ENCODE results near the gene UNG.

UNG gene

DNA sequence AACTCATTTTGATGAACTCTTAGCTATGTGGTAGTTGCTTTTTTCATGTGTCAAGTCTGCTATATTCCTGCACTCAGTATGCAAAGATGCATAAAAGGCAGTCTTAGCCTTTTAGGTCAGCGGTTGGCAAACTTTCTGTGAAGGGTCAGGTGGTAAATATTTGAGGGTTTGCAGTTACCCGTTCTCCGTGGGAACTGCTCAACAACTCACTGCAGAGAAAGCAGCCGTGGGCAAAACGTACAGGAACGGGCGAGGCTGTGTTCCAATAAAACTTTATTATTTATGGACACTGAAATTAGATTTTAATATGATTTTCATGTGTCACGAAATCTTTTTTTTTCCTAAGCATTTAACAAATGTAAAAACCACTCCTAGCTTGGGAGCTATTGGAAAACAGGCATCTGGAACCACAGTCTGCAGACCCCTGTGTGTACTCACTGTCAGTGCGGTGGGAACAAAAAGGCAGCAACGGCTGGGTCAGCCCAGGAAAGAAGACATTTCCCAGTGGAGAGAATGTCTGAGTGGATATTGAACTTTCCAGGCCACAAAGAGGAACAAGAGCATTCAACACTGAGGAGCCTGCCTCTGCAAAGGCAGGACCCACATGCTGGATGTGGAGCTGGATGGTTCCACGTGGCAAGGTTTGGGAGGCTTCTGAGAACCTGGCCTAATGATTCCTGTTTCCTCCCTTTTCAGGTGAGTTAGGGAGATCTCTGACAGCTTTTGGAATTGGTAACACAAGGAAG is 15.5 kb downstream of the UNG start:
- WGBS (ENCODE audit: extremely low coverage, insufficient coverage, low lambda C conversion rate), result no CpG with 5 or more reads among the region's 11 CpGs
- no peak overlapping the region for H3K56ac ChIP-seq (ENCODE audit: low read length)

DNA sequence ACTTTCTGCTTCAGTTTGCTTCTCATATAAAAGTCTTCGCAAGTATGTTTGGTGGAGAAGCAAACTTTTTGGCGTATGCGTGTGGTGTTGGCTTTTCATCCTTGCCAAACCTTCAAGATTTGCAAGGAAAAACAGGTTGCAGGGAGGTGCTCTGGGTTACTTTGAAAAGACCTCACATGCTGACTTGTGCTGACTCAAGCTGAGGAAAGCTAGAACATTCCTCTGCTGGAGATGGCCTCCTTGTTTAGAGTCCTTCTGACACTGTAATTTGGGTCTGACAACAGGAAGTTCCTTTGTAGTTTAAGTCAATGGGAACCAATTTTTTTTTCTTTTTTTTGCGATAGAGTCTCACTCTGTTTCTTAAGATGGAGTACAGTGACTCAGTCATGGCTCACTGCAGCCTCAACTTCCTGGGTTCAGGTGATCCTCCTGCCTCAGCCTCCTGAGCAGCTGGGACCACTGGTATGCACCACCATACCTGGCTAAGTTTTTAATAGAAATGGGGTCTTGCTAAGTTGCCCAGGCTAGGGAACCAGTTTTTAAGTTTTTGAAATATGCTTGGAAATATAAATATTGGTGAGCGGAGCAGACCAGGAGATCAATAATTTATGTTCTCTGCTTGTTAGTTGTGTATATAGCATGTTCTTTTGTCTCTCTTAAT is 16.4 kb downstream of the UNG start:
- H3K79me1 ChIP-seq (ENCODE audit: low read length), result no peaks in the 10 kb centered on the region
- no peak overlapping the region for H3K9ac ChIP-seq (ENCODE audit: low read length)
- no peaks in the 10 kb centered on the region for H3K79me2 ChIP-seq (ENCODE audit: control insufficient read depth, insufficient read depth, low read length)
- no peak overlapping the region for H2BK120ac ChIP-seq (ENCODE audit: low read depth, low read length)
- peaks cover 3% of the 10 kb centered on the region for H3K36me3 ChIP-seq (ENCODE audit: control insufficient read depth, insufficient read depth, low read length)
- no peak for DNase-seq
- no peak overlapping the region for H3K4me2 ChIP-seq (ENCODE audit: low read length)
- no peak overlapping the region for H2BK15ac ChIP-seq (replicated peaks; ENCODE audit: low read depth)
- H4K5ac ChIP-seq (ENCODE audit: low read length), result no peak overlapping the region
- H2BK5ac ChIP-seq (ENCODE audit: low read length), result no peak overlapping the region
- H3K27ac ChIP-seq (ENCODE audit: low read depth, low read length), result no peak overlapping the region
- H3K4me1 ChIP-seq (ENCODE audit: control insufficient read depth, low read depth, low read length), result no peaks in the 10 kb centered on the region
- no peak overlapping the region for H3K56ac ChIP-seq (ENCODE audit: low read length)
- WGBS (ENCODE audit: extremely low coverage, insufficient coverage, low lambda C conversion rate), result no CpG with 5 or more reads among the region's 5 CpGs
- H3K23ac ChIP-seq (ENCODE audit: low read length), result no peak overlapping the region
- H3K27me3 ChIP-seq (ENCODE audit: insufficient read depth, low read length, poor library complexity), result no peaks in the 10 kb centered on the region
- H3K4me3 ChIP-seq (ENCODE audit: low read length), result no peak overlapping the region
- no peak overlapping the region for H2AK5ac ChIP-seq (ENCODE audit: low read length)
- H4K8ac ChIP-seq (ENCODE audit: low read depth, low read length), result no peak overlapping the region
- no peak overlapping the region for H3K18ac ChIP-seq (ENCODE audit: low read length)
- no peak overlapping the region for H3K4ac ChIP-seq (ENCODE audit: low read depth, low read length)

More for the DNA sequence above, 15.5 kb downstream of the UNG start:
- DNase-seq, result no peak
- Histone ChIP-seq H2BK120ac (ENCODE audit: low read depth, low read length) (no peak overlapping the region), H3K4me1 (ENCODE audit: control insufficient read depth, low read depth, low read length) (no peaks in the 10 kb centered on the region), H4K8ac (ENCODE audit: low read depth, low read length) (no peak overlapping the region), H4K5ac (ENCODE audit: low read length) (no peak overlapping the region), H3K79me2 (ENCODE audit: control insufficient read depth, insufficient read depth, low read length) (no peaks in the 10 kb centered on the region), H3K27me3 (ENCODE audit: insufficient read depth, low read length, poor library complexity) (no peaks in the 10 kb centered on the region), H3K79me1 (ENCODE audit: low read length) (no peaks in the 10 kb centered on the region), H3K4ac (ENCODE audit: low read depth, low read length) (no peak overlapping the region), H2AK5ac (ENCODE audit: low read length) (no peak overlapping the region), H3K4me2 (ENCODE audit: low read length) (no peak overlapping the region), H3K9ac (ENCODE audit: low read length) (no peak overlapping the region), H3K18ac (ENCODE audit: low read length) (no peak overlapping the region), H2BK15ac (replicated peaks; ENCODE audit: low read depth) (no peak overlapping the region), H3K36me3 (ENCODE audit: control insufficient read depth, insufficient read depth, low read length) (peaks cover 3% of the 10 kb centered on the region), H3K4me3 (ENCODE audit: low read length) (no peak overlapping the region), H2BK5ac (ENCODE audit: low read length) (no peak overlapping the region), H3K23ac (ENCODE audit: low read length) (no peak overlapping the region), H3K27ac (ENCODE audit: low read depth, low read length) (no peak overlapping the region)

DNA sequence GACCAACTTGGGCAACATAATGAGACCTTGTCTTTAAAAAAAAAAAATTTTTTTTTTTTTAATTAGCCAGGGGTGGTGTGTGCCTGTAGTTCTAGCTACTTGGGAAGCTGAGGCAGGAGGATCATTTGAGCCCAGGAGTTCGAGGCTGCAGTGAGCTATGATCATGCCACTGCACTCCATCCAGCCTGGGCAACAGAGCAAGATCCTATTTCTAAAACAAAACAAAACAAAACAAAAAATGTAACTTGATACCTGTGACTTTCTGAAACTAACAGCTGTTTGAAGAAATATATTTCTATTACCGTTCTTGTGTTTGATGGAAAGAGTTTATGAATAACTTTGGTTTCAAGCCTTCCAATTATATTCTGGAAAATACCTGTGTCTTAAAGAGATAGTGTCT is 17.2 kb downstream of the UNG start:
- Histone ChIP-seq H3K23ac (ENCODE audit: low read length) (no peak overlapping the region), H3K27ac (ENCODE audit: low read depth, low read length) (no peak overlapping the region), H4K8ac (ENCODE audit: low read depth, low read length) (no peak overlapping the region), H3K27me3 (ENCODE audit: insufficient read depth, low read length, poor library complexity) (no peaks in the 10 kb centered on the region), H3K4ac (ENCODE audit: low read depth, low read length) (no peak overlapping the region), H2BK120ac (ENCODE audit: low read depth, low read length) (no peak overlapping the region), H2BK15ac (replicated peaks; ENCODE audit: low read depth) (no peak overlapping the region), H4K5ac (ENCODE audit: low read length) (no peak overlapping the region), H3K4me1 (ENCODE audit: control insufficient read depth, low read depth, low read length) (no peaks in the 10 kb centered on the region), H2BK5ac (ENCODE audit: low read length) (no peak overlapping the region), H3K4me3 (ENCODE audit: low read length) (no peak overlapping the region), H3K79me1 (ENCODE audit: low read length) (no peaks in the 10 kb centered on the region), H3K36me3 (ENCODE audit: control insufficient read depth, insufficient read depth, low read length) (no peaks in the 10 kb centered on the region), H3K4me2 (ENCODE audit: low read length) (no peak overlapping the region), H3K79me2 (ENCODE audit: control insufficient read depth, insufficient read depth, low read length) (no peaks in the 10 kb centered on the region), H3K9ac (ENCODE audit: low read length) (no peak overlapping the region), H3K18ac (ENCODE audit: low read length) (no peak overlapping the region), H3K56ac (ENCODE audit: low read length) (no peak overlapping the region), H2AK5ac (ENCODE audit: low read length) (no peak overlapping the region)
- DNase-seq, result no peak
- WGBS (ENCODE audit: extremely low coverage, insufficient coverage, low lambda C conversion rate), result no CpG with 5 or more reads among the region's 2 CpGs

DNA sequence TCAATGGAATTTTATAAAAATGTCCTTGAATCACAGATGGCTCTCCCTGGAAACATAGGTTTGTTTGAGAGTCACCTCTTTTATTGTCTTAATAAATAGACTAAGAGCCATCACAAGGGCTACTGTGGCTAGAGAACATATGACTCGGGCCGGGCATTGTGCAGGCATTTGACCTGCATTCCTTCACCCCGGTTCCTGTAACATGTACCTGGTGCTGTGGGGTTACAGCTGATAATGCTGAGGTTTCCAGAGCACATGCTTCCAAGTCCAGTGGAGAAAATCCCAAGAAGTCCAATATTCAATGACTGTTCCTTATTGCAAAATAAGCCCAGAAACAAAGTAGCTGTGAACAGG is 18.0 kb downstream of the UNG start:
- no peak overlapping the region for H3K4me3 ChIP-seq (ENCODE audit: low read length)
- H3K27me3 ChIP-seq (ENCODE audit: insufficient read depth, low read length, poor library complexity), result no peaks in the 10 kb centered on the region
- H3K56ac ChIP-seq (ENCODE audit: low read length), result no peak overlapping the region
- H3K79me1 ChIP-seq (ENCODE audit: low read length), result no peaks in the 10 kb centered on the region
- H4K5ac ChIP-seq (ENCODE audit: low read length), result no peak overlapping the region
- H2BK5ac ChIP-seq (ENCODE audit: low read length), result no peak overlapping the region
- H3K18ac ChIP-seq (ENCODE audit: low read length), result no peak overlapping the region
- no peak overlapping the region for H4K8ac ChIP-seq (ENCODE audit: low read depth, low read length)
- no peak overlapping the region for H3K9ac ChIP-seq (ENCODE audit: low read length)
- no peak overlapping the region for H2AK5ac ChIP-seq (ENCODE audit: low read length)
- H3K79me2 ChIP-seq (ENCODE audit: control insufficient read depth, insufficient read depth, low read length), result no peaks in the 10 kb centered on the region
- no peak overlapping the region for H3K23ac ChIP-seq (ENCODE audit: low read length)
- no peak overlapping the region for H2BK15ac ChIP-seq (replicated peaks; ENCODE audit: low read depth)
- H3K4ac ChIP-seq (ENCODE audit: low read depth, low read length), result no peak overlapping the region
- no peaks in the 10 kb centered on the region for H3K36me3 ChIP-seq (ENCODE audit: control insufficient read depth, insufficient read depth, low read length)
- no peaks in the 10 kb centered on the region for H3K4me1 ChIP-seq (ENCODE audit: control insufficient read depth, low read depth, low read length)
- H3K4me2 ChIP-seq (ENCODE audit: low read length), result no peak overlapping the region
- WGBS (ENCODE audit: extremely low coverage, insufficient coverage, low lambda C conversion rate), result no CpG with 5 or more reads among the region's 3 CpGs
- H3K27ac ChIP-seq (ENCODE audit: low read depth, low read length), result no peak overlapping the region
- no peak for DNase-seq
- H2BK120ac ChIP-seq (ENCODE audit: low read depth, low read length), result no peak overlapping the region

DNA sequence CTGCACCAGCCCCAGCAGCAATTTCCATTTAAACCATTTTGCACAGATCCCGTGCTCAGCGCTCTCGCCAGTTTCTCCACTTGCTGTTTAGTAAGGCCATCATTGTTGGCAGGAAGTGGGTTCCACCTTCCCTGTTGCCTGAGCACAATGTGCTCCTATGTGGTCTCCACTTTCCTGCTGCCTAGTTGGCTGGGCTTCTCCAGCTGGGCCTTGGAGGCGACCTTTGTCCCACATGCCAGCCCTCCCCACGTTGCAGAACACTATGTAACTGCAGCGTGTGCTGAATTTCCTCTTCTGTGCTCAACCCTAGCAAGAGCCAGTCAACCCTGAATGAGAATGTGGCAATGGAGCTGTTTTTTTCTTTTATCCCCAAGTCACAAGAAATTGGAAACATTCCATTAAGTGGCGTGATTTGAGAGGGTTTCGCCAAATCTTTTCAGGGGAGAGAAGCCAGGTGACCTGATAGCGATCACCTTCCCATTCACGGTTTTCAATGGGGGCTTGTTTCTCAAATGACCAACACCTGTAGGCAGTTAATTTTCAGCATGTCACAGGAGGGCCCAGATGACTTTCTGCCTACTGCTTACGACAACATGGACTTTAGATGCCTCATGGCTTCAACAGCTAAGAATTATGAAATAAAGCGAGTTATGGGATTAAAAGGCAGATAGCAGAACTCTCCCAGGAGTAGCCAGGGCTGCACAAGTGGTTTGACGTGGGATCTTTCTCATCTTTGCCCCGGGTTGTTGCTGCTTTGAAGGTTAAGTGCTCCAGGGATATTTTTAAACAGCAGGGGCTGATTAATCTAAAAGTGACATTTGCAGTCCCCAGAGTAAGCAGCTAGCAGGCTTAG is 18.6 kb downstream of the UNG start, which contains the start of gene ACACB:
Gene ACACB (plus strand): TSS at position 830 of the 853 bp plus-strand sequence. CDS start 22,819 bp downstream, outside the sequence.
- no peaks in the 10 kb centered on the region for H3K79me2 ChIP-seq (ENCODE audit: control insufficient read depth, insufficient read depth, low read length)
- H3K4ac ChIP-seq (ENCODE audit: low read depth, low read length), result no peak within 1 kb of the TSS
- WGBS (ENCODE audit: extremely low coverage, insufficient coverage, low lambda C conversion rate), result no CpG with 5 or more reads among the region's 14 CpGs
- H3K27ac ChIP-seq (ENCODE audit: low read depth, low read length), result no peak within 1 kb of the TSS
- no peak within 1 kb of the TSS for H2BK120ac ChIP-seq (ENCODE audit: low read depth, low read length)
- no peak within 1 kb of the TSS for H3K9ac ChIP-seq (ENCODE audit: low read length)
- H3K23ac ChIP-seq (ENCODE audit: low read length), result no peak within 1 kb of the TSS
- no peak within 1 kb of the TSS for H4K8ac ChIP-seq (ENCODE audit: low read depth, low read length)
- H3K4me3 ChIP-seq (ENCODE audit: low read length), result no peak within 1 kb of the TSS
- H3K4me2 ChIP-seq (ENCODE audit: low read length), result no peak within 1 kb of the TSS
- no peaks in the 10 kb centered on the region for H3K27me3 ChIP-seq (ENCODE audit: insufficient read depth, low read length, poor library complexity)
- H2BK15ac ChIP-seq (replicated peaks; ENCODE audit: low read depth), result no peak within 1 kb of the TSS
- no peak within 1 kb of the TSS for H3K18ac ChIP-seq (ENCODE audit: low read length)
- no peaks in the 10 kb centered on the region for H3K79me1 ChIP-seq (ENCODE audit: low read length)
- H3K36me3 ChIP-seq (ENCODE audit: control insufficient read depth, insufficient read depth, low read length), result no peaks in the 10 kb centered on the region
- no peak within 1 kb of the TSS for H3K56ac ChIP-seq (ENCODE audit: low read length)
- no peak within 1 kb of the TSS for H4K5ac ChIP-seq (ENCODE audit: low read length)
- no peak within 1 kb of the TSS for H2AK5ac ChIP-seq (ENCODE audit: low read length)
- no peak for DNase-seq
- no peak within 1 kb of the TSS for H2BK5ac ChIP-seq (ENCODE audit: low read length)
- no peaks in the 10 kb centered on the region for H3K4me1 ChIP-seq (ENCODE audit: control insufficient read depth, low read depth, low read length)
